Upper lobe of left lung (tissue), 4 donors: ENCODE data around the gene SPATA2.

Experiments
- CTCF ChIP-seq, 6 experiments: fragments of 450-650 bp in 4 of 6; fragments of 200-600 bp in 2 of 6; sonication (generic) in 2 of 6; IDR thresholded peaks; one replicate each; pipeline ENCODE4 v1.5.1; 2016 to 2019; ENCODE audit warnings: antibody characterized with exemption in 6 of 6
- POLR2A ChIP-seq, 4 donors: fragments of 450-650 bp; IDR thresholded peaks; one replicate each; pipeline ENCODE4 v1.5.1; 2016 to 2017; ENCODE audit warnings: antibody characterized with exemption in 4 of 4, mild to moderate bottlenecking in 2 of 4

- TF ChIP-seq CTCF (IDR thresholded peaks at IDR 0.05) (no peak), POLR2A (IDR thresholded peaks at IDR 0.05) (no peak)
Measured at GRCh38 chr20:49872056-49872455, 43.3 kb downstream of the SPATA2 start.
